GM06990 (cell line): Measurements from ENCODE around the gene DOCK1.

ENCODE experiments used
- DNase-seq: peaks from one replicate; pipeline ENCODE4 v3.0.0-alpha.2; 2011; ENCODE audit not compliant: insufficient read length; ENCODE audit errors: extremely low read depth
- H3K27me3 ChIP-seq: replicated peaks from 2 replicates; pipeline ENCODE4 v1.6.0; 2011; ENCODE audit warnings: low read length; ENCODE audit not compliant: control insufficient read depth, insufficient read depth
- H3K36me3 ChIP-seq: 2 replicates; pipeline ENCODE4 v1.5.1; 2011; ENCODE audit warnings: low read length; ENCODE audit not compliant: control insufficient read depth, insufficient read depth
- H3K4me3 ChIP-seq: replicated peaks from 2 replicates; pipeline ENCODE4 v1.5.1; 2011; ENCODE audit warnings: low read depth, mild to moderate bottlenecking, control low read depth, low read length
- CTCF ChIP-seq: IDR thresholded peaks from 2 replicates; pipeline ENCODE4 v1.5.1; 2011; ENCODE audit warnings: low read length, control low read depth, mild to moderate bottlenecking, inconsistent platforms; ENCODE audit not compliant: insufficient read depth, poor library complexity, severe bottlenecking

DOCK1 gene

DNA sequence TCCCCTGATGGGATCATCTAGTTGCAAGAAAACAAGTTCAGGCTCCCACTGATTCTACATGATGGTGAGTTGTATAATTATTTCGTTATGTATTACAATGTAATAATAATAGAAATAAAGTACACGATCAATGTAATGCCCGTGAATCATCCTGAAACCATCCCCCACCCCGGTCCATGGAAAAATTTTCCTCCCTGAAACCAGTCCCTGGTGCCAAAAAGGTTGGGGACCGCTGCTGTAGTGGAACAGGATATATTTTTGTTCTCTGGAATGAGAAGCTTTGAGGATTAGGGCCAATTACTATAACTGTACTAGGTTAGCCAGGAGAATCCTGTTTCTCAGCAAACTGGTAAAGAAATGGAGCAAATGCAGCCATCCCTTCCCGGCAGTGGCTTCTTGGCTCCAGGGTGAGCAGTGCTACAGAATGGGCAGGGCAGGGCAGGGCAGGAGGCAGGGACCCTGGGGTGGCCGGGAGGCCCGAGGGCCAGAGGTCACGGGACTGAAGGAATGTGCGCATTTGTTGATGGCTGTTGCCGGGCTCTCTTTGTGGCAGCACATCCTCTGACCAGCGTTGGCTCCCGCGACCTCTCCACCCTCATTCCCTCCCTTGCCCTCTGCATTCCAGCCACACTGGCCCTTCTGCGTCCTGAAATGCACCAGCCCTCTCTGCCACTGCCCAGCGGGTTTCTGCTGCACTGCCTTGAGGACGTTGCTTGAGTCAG is 481.5 kb downstream of the DOCK1 start:
- H3K36me3 ChIP-seq, result no peaks in the 10 kb centered on the region
- no peak overlapping the region for H3K4me3 ChIP-seq
- no peak for TF ChIP-seq CTCF
- DNase-seq, result no peak
- no peaks in the 10 kb centered on the region for H3K27me3 ChIP-seq

DNA sequence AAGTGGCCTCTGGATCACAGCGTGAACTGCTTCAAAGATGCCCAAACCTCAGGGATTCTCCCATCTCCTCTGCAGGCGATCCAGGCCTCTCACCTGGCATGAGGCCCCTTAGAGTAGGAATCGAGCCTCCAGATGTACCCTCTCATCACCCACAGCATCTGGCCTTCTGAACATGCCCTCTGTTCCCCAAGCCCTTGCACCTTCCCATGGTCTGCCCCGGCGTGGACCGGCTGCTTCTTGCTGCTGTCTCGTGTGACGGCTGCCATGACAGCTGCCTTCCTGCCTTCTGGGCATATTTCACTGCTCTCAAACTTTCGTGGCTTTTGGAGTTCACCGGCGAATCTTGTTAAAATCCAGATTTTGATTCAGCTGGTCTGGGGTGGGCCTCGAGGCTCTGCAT is 486.6 kb downstream of the DOCK1 start:
- TF ChIP-seq CTCF, result no peak
- H3K36me3 ChIP-seq, result no peaks in the 10 kb centered on the region
- DNase-seq, result no peak
- H3K27me3 ChIP-seq, result no peaks in the 10 kb centered on the region
- H3K4me3 ChIP-seq, result no peak overlapping the region

- no peak overlapping the region for H3K4me3 ChIP-seq
- no peaks in the 10 kb centered on the region for H3K27me3 ChIP-seq
- DNase-seq, result no peak
- TF ChIP-seq CTCF, result no peak
- H3K36me3 ChIP-seq, result no peaks in the 10 kb centered on the region
Measured at GRCh38 chr10:127392351-127393235, 487.4 kb downstream of the DOCK1 start.

GRCh38 chr10:127398140-127398970 is 493.1 kb downstream of the DOCK1 start:
- Histone ChIP-seq H3K4me3 (no peak overlapping the region), H3K27me3 (no peaks in the 10 kb centered on the region), H3K36me3 (no peaks in the 10 kb centered on the region)
- DNase-seq, result no peak
- TF ChIP-seq CTCF, result no peak

- Histone ChIP-seq H3K36me3 (no peaks in the 10 kb centered on the region), H3K4me3 (no peak overlapping the region), H3K27me3 (no peaks in the 10 kb centered on the region)
- no peak for DNase-seq
- no peak for TF ChIP-seq CTCF
Measured at GRCh38 chr10:127398971-127399365, 493.7 kb downstream of the DOCK1 start.
